Subcutaneous abdominal adipose tissue (tissue), 5 donors: ENCODE measurements around the gene CEACAM5.
"Not testable (repeated sequence)": the region's sequence is repeated elsewhere in the genome, so short reads cannot be mapped to it uniquely, and the experiment has no call there.

Source experiments
- H3K27ac ChIP-seq: one replicate; pipeline ENCODE4 v1.7.0; 2013; ENCODE audit warnings: low read depth, mild to moderate bottlenecking, inconsistent platforms, low read length, moderate library complexity
- H3K27me3 ChIP-seq, 5 donors: one replicate each; pipeline ENCODE4 v1.7.0; 2013; ENCODE audit warnings: low read length in 5 of 5, inconsistent platforms in 1 of 5; ENCODE audit not compliant: control insufficient read depth in 5 of 5, insufficient read depth in 4 of 5
- H3K36me3 ChIP-seq, 5 donors: one replicate each; pipeline ENCODE4 v1.7.0; 2013; ENCODE audit warnings: low read length in 5 of 5; ENCODE audit not compliant: control insufficient read depth in 5 of 5, insufficient read depth in 5 of 5
- H3K4me1 ChIP-seq, 5 donors: one replicate each; pipeline ENCODE4 v1.7.0; 2013; ENCODE audit warnings: low read length in 5 of 5, mild to moderate bottlenecking in 3 of 5, moderate library complexity in 1 of 5; ENCODE audit not compliant: control insufficient read depth in 5 of 5, insufficient read depth in 5 of 5
- H3K4me3 ChIP-seq, 5 donors: one replicate each; pipeline ENCODE4 v1.7.0; 2013; ENCODE audit warnings: low read length in 5 of 5, low read depth in 1 of 5
- H3K9ac ChIP-seq, 5 donors: one replicate each; pipeline ENCODE4 v1.7.0; 2013; ENCODE audit warnings: low read length in 5 of 5, mild to moderate bottlenecking in 4 of 5, moderate library complexity in 3 of 5
- H3K9me3 ChIP-seq, 5 donors: one replicate each; pipeline ENCODE4 v1.7.0; 2013; ENCODE audit warnings: low read length in 5 of 5; ENCODE audit not compliant: control insufficient read depth in 5 of 5
- donor health status: healthy.
- donor health status: healthy.
- donor health status: healthy.
- donor health status: healthy.
- donor health status: healthy.

CEACAM5 gene

GRCh38 chr19:41753936-41754529 lies 45.6 kb downstream of the CEACAM5 start:
- Histone ChIP-seq H3K36me3 (no peaks in the 10 kb centered on the region), H3K27ac (no peak overlapping the region), H3K9ac (no peak overlapping the region), H3K4me3 (no peak overlapping the region), H3K4me1 (no peaks in the 10 kb centered on the region), H3K27me3 (peaks cover 0 to 24% (median 11%) of the 10 kb centered on the region in 5 donors), H3K9me3 (no peaks in the 10 kb centered on the region)

- Histone ChIP-seq H3K36me3 (no peaks in the 10 kb centered on the region), H3K4me3 (no peak within 1 kb of the TSS), H3K9ac (no peak within 1 kb of the TSS), H3K27me3 (peaks cover 0 to 24% (median 13%) of the 10 kb centered on the region in 5 donors), H3K4me1 (no peaks in the 10 kb centered on the region), H3K27ac (no peak within 1 kb of the TSS), H3K9me3 (no peaks in the 10 kb centered on the region)
Measured at GRCh38 chr19:41755328-41755913, 47.0 kb downstream of the CEACAM5 start, which contains the start of gene CEACAM6. TSS of gene CEACAM6 (plus strand) at chr19:41755530. CDS start at chr19:41755639, 109 bp downstream.

- Histone ChIP-seq H3K27ac (no peak overlapping the region), H3K36me3 (no peaks in the 10 kb centered on the region), H3K27me3 (peaks cover 5 to 30% (median 17%) of the 10 kb centered on the region in 5 donors), H3K4me3 (no peak overlapping the region), H3K9me3 (no peaks in the 10 kb centered on the region), H3K9ac (no peak overlapping the region), H3K4me1 (no peaks in the 10 kb centered on the region)
Measured at GRCh38 chr19:41758846-41759245, 50.4 kb downstream of the CEACAM5 start.

GRCh38 chr19:41767115-41767514 lies 58.7 kb downstream of the CEACAM5 start:
- no peaks in the 10 kb centered on the region for H3K36me3 ChIP-seq
- H3K4me3 ChIP-seq = no peak overlapping the region
- no peak overlapping the region for H3K9ac ChIP-seq
- no peaks in the 10 kb centered on the region for H3K4me1 ChIP-seq
- H3K9me3 ChIP-seq = no peaks in the 10 kb centered on the region
- H3K27me3 ChIP-seq = peaks cover 9 to 18% (median 12%) of the 10 kb centered on the region in 5 donors
- H3K27ac ChIP-seq = no peak overlapping the region

GRCh38 chr19:41768105-41768504 lies 59.7 kb downstream of the CEACAM5 start:
- not testable (repeated sequence) for H3K9ac ChIP-seq, H3K4me3 ChIP-seq, H3K4me1 ChIP-seq, H3K36me3 ChIP-seq, H3K27ac ChIP-seq, H3K9me3 ChIP-seq
- peaks cover 3 to 12% (median 7%) of the 10 kb centered on the region in 5 donors for H3K27me3 ChIP-seq

- H3K9ac ChIP-seq = no peak overlapping the region
- H3K4me3 ChIP-seq = no peak overlapping the region
- H3K27ac ChIP-seq = no peak overlapping the region
- no peaks in the 10 kb centered on the region for H3K4me1 ChIP-seq
- peaks cover 0 to 10% (median 4%) of the 10 kb centered on the region in 5 donors for H3K27me3 ChIP-seq
- no peaks in the 10 kb centered on the region for H3K36me3 ChIP-seq
- H3K9me3 ChIP-seq = no peaks in the 10 kb centered on the region
Measured at GRCh38 chr19:41769608-41770007, 61.2 kb downstream of the CEACAM5 start.

GRCh38 chr19:41771410-41771809 lies 63.0 kb downstream of the CEACAM5 start:
- no peak overlapping the region for H3K27ac ChIP-seq
- H3K36me3 ChIP-seq = no peaks in the 10 kb centered on the region
- peaks cover 0 to 6% (median 0%) of the 10 kb centered on the region in 5 donors for H3K27me3 ChIP-seq
- no peak overlapping the region for H3K4me3 ChIP-seq
- no peaks in the 10 kb centered on the region for H3K9me3 ChIP-seq
- no peaks in the 10 kb centered on the region for H3K4me1 ChIP-seq
- no peak overlapping the region for H3K9ac ChIP-seq

GRCh38 chr19:41774515-41774980 lies 66.1 kb downstream of the CEACAM5 start:
- Histone ChIP-seq H3K9me3 (no peaks in the 10 kb centered on the region), H3K4me1 (no peaks in the 10 kb centered on the region), H3K36me3 (no peaks in the 10 kb centered on the region), H3K27me3 (peaks cover 0 to 6% (median 2%) of the 10 kb centered on the region in 5 donors), H3K27ac (no peak overlapping the region), H3K9ac (no peak overlapping the region), H3K4me3 (no peak overlapping the region)

GRCh38 chr19:41776700-41777099 lies 68.3 kb downstream of the CEACAM5 start:
- H3K36me3 ChIP-seq = no peaks in the 10 kb centered on the region

More at GRCh38 chr19:41776700-41777099, 68.3 kb downstream of the CEACAM5 start:
- Histone ChIP-seq H3K27me3 (peaks cover 0 to 8% (median 5%) of the 10 kb centered on the region in 5 donors), H3K4me1 (no peaks in the 10 kb centered on the region), H3K9me3 (no peaks in the 10 kb centered on the region), H3K9ac (no peak overlapping the region), H3K27ac (no peak overlapping the region), H3K4me3 (no peak overlapping the region)
